ENCODE results near the gene HSBP1L1.

HSBP1L1 gene

GRCh38 chr18:79961527-79962291 lies 2.7 kb upstream of the HSBP1L1 start:
- DNase-seq: no peak

- DNase-seq: no peak
These were observed 2.1 kb upstream of the HSBP1L1 start for GRCh38 chr18:79962311-79962710.

GRCh38 chr18:79962835-79963657 lies 1.4 kb upstream of the HSBP1L1 start:
- no peak for DNase-seq

- DNase-seq: no peak
These were observed 649 bp upstream of the HSBP1L1 start for GRCh38 chr18:79963658-79964329.

- DNase-seq: no peak
These were observed 868 bp downstream of the HSBP1L1 start for GRCh38 chr18:79965119-79965902.

- DNase-seq: no peak
These were observed 6.1 kb downstream of the HSBP1L1 start for GRCh38 chr18:79970419-79971133.

GRCh38 chr18:79971211-79971952 lies 6.9 kb downstream of the HSBP1L1 start:
- DNase-seq: no peak

GRCh38 chr18:79971986-79972385 lies 7.5 kb downstream of the HSBP1L1 start:
- no peak for DNase-seq

GRCh38 chr18:79972720-79973119 lies 8.3 kb downstream of the HSBP1L1 start:
- no peak for DNase-seq

- DNase-seq: no peak
These were observed 9.1 kb downstream of the HSBP1L1 start for GRCh38 chr18:79973517-79973916.

- no peak for DNase-seq
These were observed 9.7 kb downstream of the HSBP1L1 start for GRCh38 chr18:79974025-79974654.

GRCh38 chr18:79975043-79975442 lies 10.6 kb downstream of the HSBP1L1 start:
- DNase-seq: no peak

- no peak for DNase-seq
These were observed 11.7 kb downstream of the HSBP1L1 start for GRCh38 chr18:79975985-79976680.

- DNase-seq: no peak
These were observed 15.4 kb downstream of the HSBP1L1 start for GRCh38 chr18:79979843-79980242.

- no peak for DNase-seq
These were observed 16.1 kb downstream of the HSBP1L1 start for GRCh38 chr18:79980585-79980984.

GRCh38 chr18:79982736-79983135 lies 18.3 kb downstream of the HSBP1L1 start:
- DNase-seq: no peak

- DNase-seq: no peak
These were observed 18.8 kb downstream of the HSBP1L1 start for GRCh38 chr18:79983253-79983652.

GRCh38 chr18:79983793-79984192 lies 19.4 kb downstream of the HSBP1L1 start:
- DNase-seq: no peak

- no peak for DNase-seq
These were observed 20.7 kb downstream of the HSBP1L1 start for GRCh38 chr18:79985172-79985571.

GRCh38 chr18:79986726-79987125 lies 22.3 kb downstream of the HSBP1L1 start:
- DNase-seq: no peak

Measured in activated naive CD4-positive, alpha-beta T cell treated with anti-CD3 and anti-CD28 coated beads, Interleukin-2, amount 50 U/mL, for 16 hours (primary cell).